Kidney (tissue), 14 donors: Measurements from ENCODE around the gene PHB1. TPM values are rescaled to one million over a fixed set of nuclear protein-coding genes. Genes with fewer than 3 reads are reported as not detected.

Source experiments
- DNase-seq, 5 donors: peaks; one replicate each; pipeline ENCODE4 v3.0.0-alpha.2; 2013 to 2020
- FAIRE-seq: peaks from 2 replicates; lab custom pipeline; 2012; peaks lifted over from hg19 to GRCh38; lab: Jason Lieb, UNC
- H3K27ac ChIP-seq, 2 donors: one replicate each; pipeline ENCODE4 v1.7.0; 2013; ENCODE audit warnings: low read depth in 2 of 2, low read length in 2 of 2, inconsistent platforms in 1 of 2
- H3K27me3 ChIP-seq: one replicate; pipeline ENCODE4 v1.7.1; 2013; ENCODE audit warnings: low read length, inconsistent platforms; ENCODE audit not compliant: control insufficient read depth, insufficient read depth
- H3K36me3 ChIP-seq, 3 donors: one replicate each; pipeline versions ENCODE4 v1.7.0 to v1.7.1; 2013; ENCODE audit warnings: low read length in 3 of 3, control low read depth in 1 of 3, inconsistent platforms in 1 of 3; ENCODE audit not compliant: insufficient read depth in 3 of 3, control insufficient read depth in 2 of 3
- H3K4me1 ChIP-seq, 3 donors: one replicate each; pipeline versions ENCODE4 v1.7.0 to v1.7.1; 2013; ENCODE audit warnings: low read length in 3 of 3, inconsistent platforms in 1 of 3, low read depth in 1 of 3; ENCODE audit not compliant: control insufficient read depth in 2 of 3, insufficient read depth in 2 of 3
- H3K4me3 ChIP-seq, 3 donors: one replicate each; pipeline versions ENCODE4 v1.7.0 to v1.8.1; 2013; ENCODE audit warnings: low read length in 3 of 3, control low read depth in 1 of 3, inconsistent platforms in 1 of 3
- H3K9ac ChIP-seq, 3 donors: one replicate each; pipeline versions ENCODE4 v1.7.0 to v1.7.1; 2013; ENCODE audit warnings: low read length in 3 of 3, control low read depth in 1 of 3, inconsistent platforms in 1 of 3
- H3K9me3 ChIP-seq, 3 donors: one replicate each; pipeline versions ENCODE4 v1.7.0 to v1.7.1; 2013; ENCODE audit warnings: low read length in 3 of 3, control low read depth in 1 of 3, inconsistent platforms in 1 of 3; ENCODE audit not compliant: control insufficient read depth in 2 of 3, insufficient read depth in 1 of 3
- CTCF ChIP-seq: IDR thresholded peaks from 3 replicates; pipeline ENCODE4 v1.5.1; 2012; ENCODE audit warnings: mild to moderate bottlenecking, moderate library complexity, borderline replicate concordance; ENCODE audit not compliant: insufficient read depth; ENCODE audit errors: extremely low read depth
- intact Hi-C: fragments of 100-400 bp; cut with DNase I; formaldehyde crosslinking; loops from one replicate; pipeline ENCODE4 v1.11.1; 2022
- polyA plus RNA-seq: library from polyadenylated mRNA; stranded (reverse); fragments of 350-450 nt; fragmentation: Illumina TruSeq; extraction: RNeasy Lipid Tissue Mini Kit (QIAGEN cat#74804); gene quantifications from one replicate; pipeline ENCODE4 v1.2.3, GENCODE V29; 2014; ENCODE audit warnings: low read depth, low replicate concordance; ENCODE audit not compliant: insufficient read depth
- total RNA-seq: library from RNA; stranded (reverse); fragmentation: NEBNext Ultra II Directional; extraction: Animal tissue kit (Norgen Biotek cat#: 25700); gene quantifications from one replicate; pipeline ENCODE4 v1.2.1, GENCODE V29; 2021
- donor health status: control.
- donor health status: control.
- donor health status: control.
- donor health status: control.
- donor health status: control.
- donor health status: DM: yes; HTN: yes; CAD: no.
- donor health status: Normal renal cell carcinoma (clear cell type).

Gene PHB1
- total and polyA plus RNA-seq, 2 donors from 2014 or later = 161 to 469 TPM

GRCh38 chr17:49404361-49404760 lies 10.3 kb downstream of the PHB1 start:
- Histone ChIP-seq H3K9me3 (no peaks in the 10 kb centered on the region), H3K27ac (no peak overlapping the region), H3K4me3 (no peak overlapping the region), H3K36me3 (peaks cover 14 to 42% (median 37%) of the 10 kb centered on the region in 3 donors), H3K27me3 (no peaks in the 10 kb centered on the region), H3K9ac (no peak overlapping the region), H3K4me1 (no peaks in the 10 kb centered on the region)
- intact Hi-C loops = no loop called here
- TF ChIP-seq CTCF = no peak
- no peak for FAIRE-seq
- no peak for DNase-seq

- Histone ChIP-seq H3K9me3 (no peaks in the 10 kb centered on the region), H3K27ac (no peak overlapping the region), H3K4me3 (no peak overlapping the region), H3K4me1 (no peaks in the 10 kb centered on the region), H3K36me3 (peaks cover 13 to 35% (median 31%) of the 10 kb centered on the region in 3 donors), H3K27me3 (no peaks in the 10 kb centered on the region), H3K9ac (no peak overlapping the region)
- no peak for TF ChIP-seq CTCF
- intact Hi-C loops = no loop called here
- FAIRE-seq = no peak
- DNase-seq = no peak
Measured at GRCh38 chr17:49403514-49404289, 11.0 kb downstream of the PHB1 start.

- DNase-seq = no peak
- Histone ChIP-seq H3K27me3 (no peaks in the 10 kb centered on the region), H3K9me3 (no peaks in the 10 kb centered on the region), H3K4me3 (no peak overlapping the region), H3K4me1 (no peaks in the 10 kb centered on the region), H3K27ac (no peak overlapping the region), H3K9ac (no peak overlapping the region), H3K36me3 (peaks cover 12 to 27% (median 26%) of the 10 kb centered on the region in 3 donors)
- intact Hi-C loops = no loop called here
- no peak for FAIRE-seq
- TF ChIP-seq CTCF = no peak
Measured at GRCh38 chr17:49402706-49403105, 12.0 kb downstream of the PHB1 start.
